IMR-90 (cell line): Measurements from ENCODE around the gene MAB21L4.

Experiments used
- CEBPB ChIP-seq: IDR thresholded peaks from 2 replicates; pipeline ENCODE4 v1.6.1; 2012; ENCODE audit warnings: low read depth, low read length, improper control_type of control experiment
- MAFK ChIP-seq: IDR thresholded peaks from 2 replicates; pipeline ENCODE4 v1.6.1; 2012; ENCODE audit warnings: low read depth, low read length, improper control_type of control experiment
- MAZ ChIP-seq: IDR thresholded peaks from 2 replicates; pipeline ENCODE4 v1.6.1; 2012; ENCODE audit warnings: low read depth, mild to moderate bottlenecking, low read length, improper control_type of control experiment, moderate library complexity, borderline replicate concordance
- POLR2A ChIP-seq: IDR thresholded peaks from 2 replicates; pipeline ENCODE4 v1.6.1; 2012; ENCODE audit warnings: mild to moderate bottlenecking, low read depth, low read length
- RAD21 ChIP-seq: IDR thresholded peaks from 2 replicates; pipeline ENCODE4 v1.6.1; 2012; ENCODE audit warnings: low read length, improper control_type of control experiment
- RCOR1 ChIP-seq: IDR thresholded peaks from 2 replicates; pipeline ENCODE4 v1.6.1; 2012; ENCODE audit warnings: mild to moderate bottlenecking, low read length, improper control_type of control experiment; ENCODE audit not compliant: insufficient replicate concordance
- SMC3 ChIP-seq: fragments of 150-350 bp; IDR thresholded peaks from 2 replicates; pipeline ENCODE4 v1.6.1; 2016; ENCODE audit warnings: low read depth, mild to moderate bottlenecking, antibody characterized with exemption, low read length, moderate library complexity
- TF ChIP-seq, protein P1 (sequence below): conservative IDR thresholded peaks from 2 replicates; pipeline ENCODE4 v1.5.1; 2012; ENCODE audit warnings: mild to moderate bottlenecking, low read depth, low read length, improper control_type of control experiment
- TF ChIP-seq, protein P2 (sequence below): fragments of 150-350 bp; IDR thresholded peaks from 2 replicates; pipeline ENCODE4 v1.6.1; 2016; ENCODE audit warnings: low read depth, mild to moderate bottlenecking, low read length, moderate library complexity, borderline replicate concordance

DNA sequence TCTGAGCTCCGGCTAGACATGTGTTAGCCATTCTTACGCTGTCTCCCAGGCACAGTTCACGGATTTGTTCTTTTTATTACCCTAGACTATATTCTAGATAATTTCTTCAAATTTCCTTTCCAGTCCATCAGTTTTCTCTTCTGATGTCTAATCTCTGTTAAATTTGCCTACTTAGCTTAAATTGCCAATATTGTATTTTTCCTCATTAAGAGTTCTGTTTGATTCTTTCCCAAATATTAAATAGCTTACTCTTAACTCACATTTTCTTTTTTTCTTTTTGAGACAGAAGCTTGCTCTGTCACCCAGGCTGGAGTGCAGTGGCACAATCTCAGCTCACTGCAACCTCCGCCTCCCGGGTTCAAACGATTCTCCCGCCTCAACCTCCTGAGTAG lies 31.4 kb upstream of the MAB21L4 start:
- TF ChIP-seq, protein P1, sequence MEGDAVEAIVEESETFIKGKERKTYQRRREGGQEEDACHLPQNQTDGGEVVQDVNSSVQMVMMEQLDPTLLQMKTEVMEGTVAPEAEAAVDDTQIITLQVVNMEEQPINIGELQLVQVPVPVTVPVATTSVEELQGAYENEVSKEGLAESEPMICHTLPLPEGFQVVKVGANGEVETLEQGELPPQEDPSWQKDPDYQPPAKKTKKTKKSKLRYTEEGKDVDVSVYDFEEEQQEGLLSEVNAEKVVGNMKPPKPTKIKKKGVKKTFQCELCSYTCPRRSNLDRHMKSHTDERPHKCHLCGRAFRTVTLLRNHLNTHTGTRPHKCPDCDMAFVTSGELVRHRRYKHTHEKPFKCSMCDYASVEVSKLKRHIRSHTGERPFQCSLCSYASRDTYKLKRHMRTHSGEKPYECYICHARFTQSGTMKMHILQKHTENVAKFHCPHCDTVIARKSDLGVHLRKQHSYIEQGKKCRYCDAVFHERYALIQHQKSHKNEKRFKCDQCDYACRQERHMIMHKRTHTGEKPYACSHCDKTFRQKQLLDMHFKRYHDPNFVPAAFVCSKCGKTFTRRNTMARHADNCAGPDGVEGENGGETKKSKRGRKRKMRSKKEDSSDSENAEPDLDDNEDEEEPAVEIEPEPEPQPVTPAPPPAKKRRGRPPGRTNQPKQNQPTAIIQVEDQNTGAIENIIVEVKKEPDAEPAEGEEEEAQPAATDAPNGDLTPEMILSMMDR, result no peak
- no peak for TF ChIP-seq POLR2A
- no peak for TF ChIP-seq CEBPB
- TF ChIP-seq RCOR1, result no peak
- TF ChIP-seq MAZ, result no peak
- TF ChIP-seq, protein P2, sequence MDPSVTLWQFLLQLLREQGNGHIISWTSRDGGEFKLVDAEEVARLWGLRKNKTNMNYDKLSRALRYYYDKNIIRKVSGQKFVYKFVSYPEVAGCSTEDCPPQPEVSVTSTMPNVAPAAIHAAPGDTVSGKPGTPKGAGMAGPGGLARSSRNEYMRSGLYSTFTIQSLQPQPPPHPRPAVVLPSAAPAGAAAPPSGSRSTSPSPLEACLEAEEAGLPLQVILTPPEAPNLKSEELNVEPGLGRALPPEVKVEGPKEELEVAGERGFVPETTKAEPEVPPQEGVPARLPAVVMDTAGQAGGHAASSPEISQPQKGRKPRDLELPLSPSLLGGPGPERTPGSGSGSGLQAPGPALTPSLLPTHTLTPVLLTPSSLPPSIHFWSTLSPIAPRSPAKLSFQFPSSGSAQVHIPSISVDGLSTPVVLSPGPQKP, result no peak
- peak; percentile 35; the same call in 1 of the 2 replicates for TF ChIP-seq MAFK
- no peak for TF ChIP-seq RAD21
- TF ChIP-seq SMC3, result no peak
